DMS53 (cell line): ENCODE measurements around the gene PGAP3.
"Not testable (repeated sequence)": the region's sequence is repeated elsewhere in the genome, so short reads cannot be mapped to it uniquely, and the experiment has no call there.

ENCODE experiments used
- DNase-seq: peaks from one replicate; lab custom pipeline; 2025; lab: John Stamatoyannopoulos, UW

Gene PGAP3

GRCh38 chr17:39687546-39688474 lies at the start of gene PGAP3:
Gene PGAP3 (minus strand): TSS chr17:39688057. CDS start chr17:39688014, 43 bp downstream.
- DNase-seq: peak; percentile 94

- no peak for DNase-seq
These were observed 49.4 kb upstream of the PGAP3 start for GRCh38 chr17:39737206-39737759.

GRCh38 chr17:39736319-39737165 lies 48.7 kb upstream of the PGAP3 start:
- peak; percentile 32 for DNase-seq

- DNase-seq: no peak
These were observed 48.0 kb upstream of the PGAP3 start for GRCh38 chr17:39735882-39736281.

GRCh38 chr17:39732586-39732985 lies 44.7 kb upstream of the PGAP3 start:
- no peak for DNase-seq

GRCh38 chr17:39730095-39730921 lies 42.5 kb upstream of the PGAP3 start, which contains the start of gene MIEN1:
Gene MIEN1 (minus strand): TSS chr17:39730532. CDS start chr17:39730495, 37 bp downstream.
- peak; percentile 90 for DNase-seq

GRCh38 chr17:39729280-39729851 lies 41.5 kb upstream of the PGAP3 start:
- DNase-seq: no peak

GRCh38 chr17:39727556-39727955 lies 39.7 kb upstream of the PGAP3 start:
- no peak for DNase-seq

- no peak for DNase-seq
These were observed 38.8 kb upstream of the PGAP3 start for GRCh38 chr17:39726617-39727016.

- DNase-seq: not testable (repeated sequence)
These were observed 38.1 kb upstream of the PGAP3 start for GRCh38 chr17:39725923-39726322.

- DNase-seq: no peak
These were observed 36.9 kb upstream of the PGAP3 start for GRCh38 chr17:39724731-39725130.

- no peak for DNase-seq
These were observed 35.4 kb upstream of the PGAP3 start for GRCh38 chr17:39722965-39723848.

GRCh38 chr17:39722104-39722503 lies 34.2 kb upstream of the PGAP3 start:
- DNase-seq: no peak

- DNase-seq: no peak
These were observed 31.9 kb upstream of the PGAP3 start for GRCh38 chr17:39719563-39720355.

- DNase-seq: no peak
These were observed 29.8 kb upstream of the PGAP3 start for GRCh38 chr17:39717660-39718059.

GRCh38 chr17:39716879-39717536 lies 29.2 kb upstream of the PGAP3 start:
- no peak for DNase-seq

GRCh38 chr17:39716073-39716818 lies 28.4 kb upstream of the PGAP3 start:
- no peak for DNase-seq
